GM12891 (cell line): ENCODE measurements around the gene KIF1A.

Experiments
- PAX5 ChIP-seq: IDR thresholded peaks from 2 replicates; pipeline ENCODE4 v1.6.1; 2011; ENCODE audit warnings: low read length, moderate library complexity, mild to moderate bottlenecking; ENCODE audit not compliant: insufficient read depth, severe bottlenecking
- POLR2A ChIP-seq: IDR thresholded peaks from 2 replicates; pipeline ENCODE4 v1.6.1; 2011; ENCODE audit warnings: low read depth, low read length, control low read depth
- POLR2AphosphoS5 ChIP-seq: IDR thresholded peaks from 2 replicates; pipeline ENCODE4 v1.6.1; 2011; ENCODE audit warnings: low read depth, low read length, control low read depth
- SPI1 ChIP-seq: IDR thresholded peaks from 2 replicates; pipeline ENCODE4 v1.6.1; 2011; ENCODE audit warnings: low read depth, low read length, control low read depth
- TAF1 ChIP-seq: IDR thresholded peaks from 2 replicates; pipeline ENCODE4 v1.6.1; 2011; ENCODE audit warnings: low read depth, low read length, control low read depth

DNA sequence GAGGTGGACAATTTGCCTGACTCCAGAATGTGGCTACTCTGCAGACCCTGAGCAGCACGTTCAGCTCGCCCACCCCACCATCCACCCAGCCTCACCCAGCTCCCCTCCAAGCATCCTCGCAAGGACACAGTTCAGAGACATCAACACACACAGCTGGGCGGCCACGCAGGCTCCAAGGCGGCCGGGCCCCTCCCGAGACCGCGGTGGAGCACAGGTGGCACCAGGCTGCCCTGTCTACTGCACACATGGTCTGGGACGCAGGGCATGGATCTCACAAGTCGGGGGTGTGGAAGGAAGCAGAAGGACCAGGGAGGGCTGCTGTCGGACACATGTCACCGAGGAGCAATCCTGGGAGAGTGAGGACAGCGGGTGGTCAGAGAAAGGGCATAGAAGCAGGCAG is 92.1 kb downstream of the KIF1A start:
- TF ChIP-seq POLR2AphosphoS5 (no peak), TAF1 (no peak), POLR2A (no peak), PAX5 (no peak), SPI1 (no peak)
